Fibroblast of lung (primary cell): Measurements from ENCODE around the gene HCN3. TPM values are rescaled to one million over a fixed set of nuclear protein-coding genes. Genes with fewer than 3 reads are reported as not detected.
A peak's percentile ranks its signal among the peaks of the same experiment; 100 is the strongest.
"Not testable (repeated sequence)": the region's sequence is repeated elsewhere in the genome, so short reads cannot be mapped to it uniquely, and the experiment has no call there.

Source experiments
- DNase-seq, 2 donors: peaks; one replicate each; pipeline versions ENCODE4 v3.0.0 to v3.0.0-alpha.2; 2010; ENCODE audit warnings: low read depth in 2 of 2
- H2AFZ ChIP-seq: 2 replicates; pipeline ENCODE4 v1.5.1; 2012; ENCODE audit warnings: low read length, control low read depth, inconsistent platforms
- H3K27ac ChIP-seq: 2 replicates; pipeline ENCODE4 v1.5.1; 2011; ENCODE audit warnings: low read length, control low read depth; ENCODE audit not compliant: insufficient read depth
- H3K27me3 ChIP-seq: 2 replicates; pipeline ENCODE4 v1.5.1; 2011; ENCODE audit warnings: mild to moderate bottlenecking, low read length; ENCODE audit not compliant: control insufficient read depth, insufficient read depth
- H3K36me3 ChIP-seq: 2 replicates; pipeline ENCODE4 v1.5.1; 2011; ENCODE audit warnings: low read length; ENCODE audit not compliant: control insufficient read depth, insufficient read depth
- H3K4me1 ChIP-seq: 2 replicates; pipeline ENCODE4 v1.5.1; 2011; ENCODE audit warnings: low read length; ENCODE audit not compliant: control insufficient read depth, insufficient read depth; ENCODE audit errors: extremely low read depth
- H3K4me2 ChIP-seq: 2 replicates; pipeline ENCODE4 v1.5.1; 2011; ENCODE audit warnings: low read length, control low read depth; ENCODE audit not compliant: insufficient read depth; ENCODE audit errors: extremely low read depth
- H3K4me3 ChIP-seq, 4 experiments: fragments of 200-600 bp in 1 of 4; sonication (generic) in 1 of 4; replicated peaks in 1 of 4; 2 replicates each; pipeline ENCODE4 v1.5.1; 2011 to 2016; ENCODE audit warnings: low read length in 4 of 4, low read depth in 3 of 4, mild to moderate bottlenecking in 3 of 4, control low read depth in 2 of 4, inconsistent platforms in 1 of 4, mixed read lengths in 1 of 4; ENCODE audit not compliant: insufficient read depth in 1 of 4; ENCODE audit errors: control extremely low read depth in 1 of 4
- H3K79me2 ChIP-seq: 2 replicates; pipeline ENCODE4 v1.5.1; 2012; ENCODE audit warnings: mild to moderate bottlenecking, low read length, inconsistent platforms; ENCODE audit not compliant: control insufficient read depth, insufficient read depth
- H3K9ac ChIP-seq: 2 replicates; pipeline ENCODE4 v1.5.1; 2011; ENCODE audit warnings: mild to moderate bottlenecking, low read length, control low read depth; ENCODE audit not compliant: insufficient read depth
- H3K9me3 ChIP-seq: 2 replicates; pipeline ENCODE4 v1.5.1; 2012; ENCODE audit warnings: low read depth, low read length; ENCODE audit not compliant: control insufficient read depth, insufficient read depth
- H4K20me1 ChIP-seq: 2 replicates; pipeline ENCODE4 v1.5.1; 2011; ENCODE audit warnings: low read length; ENCODE audit not compliant: control insufficient read depth, insufficient read depth; ENCODE audit errors: extremely low read depth
- CTCF ChIP-seq, 2 donors: IDR thresholded peaks in 1 of 2; conservative IDR thresholded peaks in 1 of 2; 1 replicate in 1 of 2; 2 replicates in 1 of 2; pipeline ENCODE4 v1.5.1; 2011 to 2012; ENCODE audit warnings: low read length in 2 of 2, control low read depth in 1 of 2, inconsistent platforms in 1 of 2, low read depth in 1 of 2, mild to moderate bottlenecking in 1 of 2
- EZH2 ChIP-seq: IDR thresholded peaks from 2 replicates; pipeline ENCODE4 v1.5.1; 2012; ENCODE audit warnings: low read length, control low read depth, mild to moderate bottlenecking; ENCODE audit errors: missing control alignments
- polyA plus RNA-seq, 2 donors: library from polyadenylated mRNA; depleted of rRNA in 1 of 2; stranded (reverse) in 1 of 2; unstranded in 1 of 2; fragments of >200 nt; gene quantifications; 2 replicates each; pipeline ENCODE4 v1.2.1, GENCODE V29; 2011 to 2012; ENCODE audit warnings: missing spikeins in 1 of 2
- total RNA-seq: library from RNA; depleted of rRNA; stranded (reverse); fragments of >200 nt; gene quantifications from 2 replicates; pipeline ENCODE4 v1.2.1, GENCODE V29; 2014

HCN3 gene
- total and polyA plus RNA-seq, 2 donors (not counting 1 experiment from before 2014, with no cell fraction given): 0.86 to 0.99 TPM

GRCh38 chr1:155235375-155235774 is 41.9 kb upstream of the HCN3 start:
- not testable (repeated sequence) for H3K9me3 ChIP-seq, H3K27me3 ChIP-seq, H3K27ac ChIP-seq, H2AFZ ChIP-seq, H3K4me1 ChIP-seq, H3K9ac ChIP-seq, H3K4me3 ChIP-seq, H3K36me3 ChIP-seq, H3K79me2 ChIP-seq, H4K20me1 ChIP-seq, H3K4me2 ChIP-seq, DNase-seq

- Histone ChIP-seq H3K9ac (no peak overlapping the region), H3K4me3 (no peak overlapping the region)
These were observed 40.8 kb upstream of the HCN3 start for GRCh38 chr1:155236451-155236850.

GRCh38 chr1:155241069-155241679 is 36.1 kb upstream of the HCN3 start:
- TF ChIP-seq EZH2: no peak
- no peak for TF ChIP-seq CTCF (conservative IDR thresholded peaks at IDR 0.05 in 1 of 2, IDR thresholded peaks at IDR 0.05 in 1 of 2; ENCODE audit: low read depth in 1 of 2, low read length in 2 of 2)
- Histone ChIP-seq H2AFZ (no peak overlapping the region), H3K9me3 (no peaks in the 10 kb centered on the region), H3K4me3 (peak overlapping the region; percentile 32 to 73 (median 52)), H3K27ac (peak overlapping the region; percentile 39), H4K20me1 (no peaks in the 10 kb centered on the region), H3K4me1 (peaks cover 16% of the 10 kb centered on the region), H3K27me3 (no peaks in the 10 kb centered on the region), H3K79me2 (peaks cover 6% of the 10 kb centered on the region), H3K36me3 (peaks cover 2% of the 10 kb centered on the region), H3K4me2 (peak overlapping the region; percentile 15), H3K9ac (peak overlapping the region; percentile 32)
- DNase-seq: peak; percentile 74 to 87

More at GRCh38 chr1:155236451-155236850, 40.8 kb upstream of the HCN3 start:
- peaks cover 2% of the 10 kb centered on the region for H3K36me3 ChIP-seq
- no peak for DNase-seq
- H3K27me3 ChIP-seq: no peaks in the 10 kb centered on the region
- no peak overlapping the region for H2AFZ ChIP-seq
- H3K27ac ChIP-seq: no peak overlapping the region
- H3K4me2 ChIP-seq: no peak overlapping the region
- H3K79me2 ChIP-seq: no peaks in the 10 kb centered on the region
- no peaks in the 10 kb centered on the region for H3K9me3 ChIP-seq
- no peaks in the 10 kb centered on the region for H4K20me1 ChIP-seq
- no peak for TF ChIP-seq EZH2
- no peak for TF ChIP-seq CTCF (conservative IDR thresholded peaks at IDR 0.05 in 1 of 2, IDR thresholded peaks at IDR 0.05 in 1 of 2; ENCODE audit: low read depth in 1 of 2, low read length in 2 of 2)
- peaks cover 3% of the 10 kb centered on the region for H3K4me1 ChIP-seq
